Measurements from ENCODE around the gene DNAJC30. TPM values are rescaled to one million over a fixed set of nuclear protein-coding genes. Genes with fewer than 3 reads are reported as not detected.

The DNAJC30 gene
- total RNA-seq, 1 experiment from 2014 or later = 2.7 TPM

DNA sequence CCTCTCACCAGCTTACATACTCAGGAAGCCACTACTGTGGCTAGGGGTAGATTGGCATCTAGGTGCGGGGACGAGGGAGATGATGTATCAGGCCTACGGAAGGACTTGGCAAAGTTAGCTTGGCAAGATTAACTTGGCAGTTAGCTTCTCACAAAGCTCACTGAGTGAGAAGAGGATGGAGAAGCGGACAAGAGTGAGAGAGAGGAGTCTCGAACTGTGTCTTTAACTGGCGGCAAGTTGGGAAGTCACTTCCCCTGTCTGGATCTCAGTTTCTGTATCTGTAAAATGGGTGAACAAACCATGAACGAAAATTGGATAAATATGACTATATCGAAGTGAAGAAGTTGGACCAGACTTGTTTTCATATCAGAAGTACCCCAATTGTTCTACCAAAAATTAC, 49.4 kb downstream of the DNAJC30 start:
- H3K36me3 ChIP-seq (replicated peaks; ENCODE audit: control insufficient read depth, insufficient read depth, low read length) = no peaks in the 10 kb centered on the region
- DNase-seq = no peak
- no peaks in the 10 kb centered on the region; the same call in 1 of the 2 replicates for H3K27me3 ChIP-seq (ENCODE audit: control insufficient read depth, insufficient read depth, low read length)
- H3K4me3 ChIP-seq (ENCODE audit: insufficient read depth, low read depth, low read length) = no peak overlapping the region

DNA sequence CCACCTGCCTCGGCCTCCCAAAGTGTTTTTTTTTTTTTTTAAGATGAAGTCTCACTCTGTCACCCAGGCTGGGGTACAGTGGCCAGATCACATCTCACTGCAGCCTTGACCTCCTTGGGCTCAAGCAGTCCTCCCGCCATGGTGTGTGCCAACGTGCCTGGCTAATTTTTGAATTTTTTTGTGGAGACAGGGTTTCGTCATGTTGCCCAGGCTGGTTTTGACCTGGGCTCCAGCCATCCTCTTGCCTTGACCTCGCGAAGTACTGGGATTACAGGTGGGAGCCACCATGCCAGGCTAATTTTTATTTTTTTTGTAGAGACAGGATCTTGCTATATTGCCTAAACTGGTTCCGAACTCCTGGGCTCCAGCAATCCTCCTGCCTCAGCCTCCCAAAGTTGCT, 49.9 kb downstream of the DNAJC30 start:
- no peak overlapping the region for H3K4me3 ChIP-seq (ENCODE audit: insufficient read depth, low read depth, low read length)
- no peak for DNase-seq
- no peaks in the 10 kb centered on the region for H3K36me3 ChIP-seq (replicated peaks; ENCODE audit: control insufficient read depth, insufficient read depth, low read length)
- no peaks in the 10 kb centered on the region; the same call in 1 of the 2 replicates for H3K27me3 ChIP-seq (ENCODE audit: control insufficient read depth, insufficient read depth, low read length)

- Histone ChIP-seq H3K4me3 (ENCODE audit: insufficient read depth, low read depth, low read length) (no peak overlapping the region), H3K36me3 (replicated peaks; ENCODE audit: control insufficient read depth, insufficient read depth, low read length) (no peaks in the 10 kb centered on the region), H3K27me3 (ENCODE audit: control insufficient read depth, insufficient read depth, low read length) (peaks cover 4% of the 10 kb centered on the region)
- no peak for DNase-seq
These were observed 51.7 kb downstream of the DNAJC30 start for GRCh38 chr7:73631558-73631957.

Other genes starting within 250 kb of the DNAJC30 start
- gene FZD9, start 249.7 kb downstream of the DNAJC30 start, total RNA-seq (2014; rRNA removed; shearing (Covaris generic)) = 4.1 and 6.1 TPM in 2 replicates
- 44.6 and 57.9 TPM in 2 replicates for gene BAZ1B, start 161.2 kb downstream of the DNAJC30 start, total RNA-seq (2014; rRNA removed; shearing (Covaris generic))
- gene BCL7B, start 125.8 kb downstream of the DNAJC30 start, total RNA-seq (2014; rRNA removed; shearing (Covaris generic)) = 18.7 and 23.3 TPM in 2 replicates
- 34.5 and 52.3 TPM in 2 replicates for gene TBL2, start 104.9 kb downstream of the DNAJC30 start, total RNA-seq (2014; rRNA removed; shearing (Covaris generic))
- gene MLXIPL, start 58.9 kb downstream of the DNAJC30 start, total RNA-seq (2014; rRNA removed; shearing (Covaris generic)) = 0.63 and 0.73 TPM in 2 replicates
- gene VPS37D, start 15.6 kb downstream of the DNAJC30 start, total RNA-seq (2014; rRNA removed; shearing (Covaris generic)) = 6.0 and 6.4 TPM in 2 replicates
- gene BUD23, start 144 bp upstream of the DNAJC30 start, total RNA-seq (2014; rRNA removed; shearing (Covaris generic)) = 39.3 and 48.0 TPM in 2 replicates
- gene STX1A, start 36.2 kb upstream of the DNAJC30 start, total RNA-seq (2014; rRNA removed; shearing (Covaris generic)) = 16.8 and 19.4 TPM in 2 replicates
- 21.2 and 25.7 TPM in 2 replicates for gene ABHD11, start 55.3 kb upstream of the DNAJC30 start, total RNA-seq (2014; rRNA removed; shearing (Covaris generic))
- gene CLDN3, start 86.8 kb upstream of the DNAJC30 start, total RNA-seq (2014; rRNA removed; shearing (Covaris generic)) = 3.3 and 5.9 TPM in 2 replicates
- gene CLDN4, start 147.5 kb upstream of the DNAJC30 start, total RNA-seq (2014; rRNA removed; shearing (Covaris generic)) = 2.0 and 2.1 TPM in 2 replicates
- 1.9 and 7.4 TPM in 2 replicates for gene METTL27, start 159.1 kb upstream of the DNAJC30 start, total RNA-seq (2014; rRNA removed; shearing (Covaris generic))
- gene TMEM270, start 177.7 kb upstream of the DNAJC30 start, total RNA-seq (2014; rRNA removed; shearing (Covaris generic)) = not detected in 2 replicates